Right ventricle myocardium inferior (tissue), 1 donor: ENCODE measurements around the gene FGF7. TPM values are rescaled to one million over a fixed set of nuclear protein-coding genes. Genes with fewer than 3 reads are reported as not detected.
"Not testable (repeated sequence)": the region's sequence is repeated elsewhere in the genome, so short reads cannot be mapped to it uniquely, and the experiment has no call there.

Experiments used
- ATAC-seq: fragments of 200-7000 bp; cut with Tn5 transposase; one replicate; pipeline ENCODE4 v1.9.1; 2020; ENCODE audit warnings: mild to moderate bottlenecking, moderate library complexity
- DNase-seq: peaks from one replicate; pipeline ENCODE4 v3.0.0; 2021; ENCODE audit errors: missing footprints
- intact Hi-C: fragments of 100-400 bp; cut with DNase I; formaldehyde crosslinking; loops from one replicate; pipeline ENCODE4 v1.11.0; 2022
- long read RNA-seq: library from polyadenylated mRNA; unstranded; transcript quantifications from one replicate; pipeline ENCODE4 v2.0.0, GENCODE V29; 2021
- total RNA-seq: library from RNA; stranded (reverse); fragmentation: NEBNext Ultra II Directional; extraction: Animal tissue kit (Norgen Biotek cat#: 25700); gene quantifications from one replicate; pipeline ENCODE4 v1.2.1, GENCODE V29; 2021
- donor health status: DM: no; HTN: yes; CAD: no; lungs with severe emphysema.

FGF7 gene, protein sequence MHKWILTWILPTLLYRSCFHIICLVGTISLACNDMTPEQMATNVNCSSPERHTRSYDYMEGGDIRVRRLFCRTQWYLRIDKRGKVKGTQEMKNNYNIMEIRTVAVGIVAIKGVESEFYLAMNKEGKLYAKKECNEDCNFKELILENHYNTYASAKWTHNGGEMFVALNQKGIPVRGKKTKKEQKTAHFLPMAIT
- 44.6 TPM for total RNA-seq
- long read RNA-seq, full-length matches to known transcripts, result 10 of 16 reads
- long read RNA-seq, partial matches to known transcripts, result 4 of 16 reads
- long read RNA-seq, other reads (novel, unspliced or antisense), result 2 of 16 reads

DNA sequence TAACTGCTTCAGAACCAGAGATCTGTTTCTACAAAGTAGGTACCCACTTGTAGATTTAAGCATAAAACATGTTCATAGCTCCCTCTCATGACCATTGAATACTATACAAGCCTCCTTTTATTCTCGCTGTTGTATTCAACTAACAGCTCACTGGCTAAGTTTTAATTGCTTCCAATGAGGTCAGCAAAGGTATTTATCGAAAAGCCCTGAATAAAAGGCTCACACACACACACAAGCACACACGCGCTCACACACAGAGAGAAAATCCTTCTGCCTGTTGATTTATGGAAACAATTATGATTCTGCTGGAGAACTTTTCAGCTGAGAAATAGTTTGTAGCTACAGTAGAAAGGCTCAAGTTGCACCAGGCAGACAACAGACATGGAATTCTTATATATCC, at the start of gene FGF7:
TSS of gene FGF7 (plus strand) at position 222 of the 400 bp plus-strand sequence. CDS start 1,056 bp downstream, outside the sequence.
- no peak for DNase-seq
- intact Hi-C loops, result loop anchor here (5.0 to 10.0 kb wide), 3 partner anchors 268 to 582 kb away; partner anchors contain the start of gene COPS2
- peak; percentile 83 for ATAC-seq

DNA sequence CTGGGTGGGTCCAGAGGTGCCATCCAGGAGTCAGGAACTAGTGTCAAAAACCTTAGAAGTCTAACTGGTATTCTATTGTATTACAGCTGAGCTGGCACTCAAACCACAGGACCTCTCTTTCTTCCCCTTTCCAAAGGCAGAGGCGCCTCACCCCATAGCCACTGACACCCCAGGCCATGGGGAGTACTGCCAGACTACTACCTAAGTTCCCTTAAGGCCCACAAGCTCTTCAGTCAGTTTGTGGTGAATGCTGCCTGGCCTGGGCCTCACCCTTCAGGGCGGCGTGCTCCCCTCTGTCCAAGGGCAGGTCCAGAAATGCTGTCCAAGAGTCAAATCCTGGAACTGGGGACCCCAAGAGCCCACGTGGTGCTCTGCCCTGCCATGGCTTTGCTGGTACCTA, 43.0 kb upstream of the FGF7 start:
- intact Hi-C loops, result no loop called here
- ATAC-seq, result no peak
- no peak for DNase-seq

DNA sequence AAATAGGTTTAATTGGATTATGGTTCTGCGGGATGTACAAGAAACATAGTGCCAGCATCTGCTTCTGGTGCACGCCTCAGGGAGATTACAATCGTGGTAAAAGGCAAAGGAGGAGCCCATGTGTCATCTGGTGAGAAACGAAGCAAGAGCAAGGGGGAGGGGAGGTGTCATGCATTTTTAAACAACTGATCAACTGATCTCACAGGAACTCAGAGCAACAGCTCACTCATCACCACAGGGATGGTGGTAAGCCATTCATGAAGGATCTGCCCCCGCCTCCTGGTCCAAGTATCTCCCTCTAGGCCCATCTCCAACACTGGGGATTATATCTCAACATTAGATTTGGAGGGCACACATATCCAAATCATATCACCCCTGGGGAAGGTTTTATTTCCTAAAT, 42.1 kb upstream of the FGF7 start:
- intact Hi-C loops, result no loop called here
- DNase-seq (no peak), ATAC-seq (no peak)

DNA sequence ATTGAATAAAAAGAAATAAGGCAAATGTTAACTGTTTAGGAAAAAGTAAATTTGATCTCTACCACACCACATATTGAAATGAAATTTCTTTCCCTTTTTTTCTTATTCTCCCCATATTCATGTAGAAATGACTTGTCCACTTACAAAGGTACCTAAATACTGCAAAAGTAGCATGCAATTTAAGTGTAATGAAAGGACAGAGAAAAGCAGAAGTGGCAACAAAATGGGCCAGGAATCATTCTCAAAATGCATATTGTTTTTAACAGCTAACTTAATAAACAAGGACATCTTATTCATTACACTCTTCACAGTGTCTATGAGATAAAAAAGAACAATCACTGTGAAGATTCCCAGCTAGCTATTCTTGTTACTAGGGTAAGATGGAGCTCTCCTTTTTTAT, 40.6 kb upstream of the FGF7 start:
- DNase-seq (no peak), ATAC-seq (no peak)
- intact Hi-C loops, result no loop called here

DNA sequence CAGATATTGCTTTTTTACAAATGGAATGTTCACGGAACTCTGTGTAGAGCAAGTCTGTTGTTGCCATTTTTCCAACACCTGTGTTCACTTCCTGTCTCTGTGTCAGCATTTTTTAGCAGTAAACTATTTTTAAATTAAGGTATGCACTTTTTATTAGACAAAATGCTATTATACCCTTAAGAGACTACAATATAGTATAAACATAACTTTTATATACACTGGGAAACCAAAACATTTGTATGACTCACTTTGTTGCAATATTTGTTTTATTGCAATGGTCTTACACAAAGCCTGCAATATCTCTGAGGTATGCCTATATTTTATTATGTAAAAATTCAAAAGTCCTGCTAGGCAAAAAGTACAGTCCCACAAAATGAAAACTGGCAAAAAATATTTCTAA, 39.8 kb upstream of the FGF7 start:
- intact Hi-C loops, result no loop called here
- ATAC-seq (no peak), DNase-seq (no peak)

DNA sequence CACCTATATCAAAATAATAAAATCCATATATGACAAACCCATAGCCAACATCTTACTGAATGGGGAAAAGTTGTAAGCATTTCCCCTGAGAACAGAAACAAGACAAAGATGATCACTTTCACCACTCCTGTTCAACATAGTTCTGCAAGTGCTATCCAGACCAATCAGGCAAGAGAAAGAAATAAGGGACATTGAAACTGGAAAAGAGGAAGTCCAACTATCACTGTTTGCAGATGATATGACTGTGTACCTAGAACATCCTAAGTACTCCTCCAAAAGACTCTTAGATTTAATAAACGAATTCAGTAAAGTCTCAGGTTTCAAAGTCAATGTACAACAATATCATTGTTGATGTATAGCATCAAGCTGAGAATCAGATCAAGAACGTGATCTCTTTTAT, 35.6 kb upstream of the FGF7 start:
- no peak for ATAC-seq
- intact Hi-C loops, result no loop called here
- no peak for DNase-seq

DNA sequence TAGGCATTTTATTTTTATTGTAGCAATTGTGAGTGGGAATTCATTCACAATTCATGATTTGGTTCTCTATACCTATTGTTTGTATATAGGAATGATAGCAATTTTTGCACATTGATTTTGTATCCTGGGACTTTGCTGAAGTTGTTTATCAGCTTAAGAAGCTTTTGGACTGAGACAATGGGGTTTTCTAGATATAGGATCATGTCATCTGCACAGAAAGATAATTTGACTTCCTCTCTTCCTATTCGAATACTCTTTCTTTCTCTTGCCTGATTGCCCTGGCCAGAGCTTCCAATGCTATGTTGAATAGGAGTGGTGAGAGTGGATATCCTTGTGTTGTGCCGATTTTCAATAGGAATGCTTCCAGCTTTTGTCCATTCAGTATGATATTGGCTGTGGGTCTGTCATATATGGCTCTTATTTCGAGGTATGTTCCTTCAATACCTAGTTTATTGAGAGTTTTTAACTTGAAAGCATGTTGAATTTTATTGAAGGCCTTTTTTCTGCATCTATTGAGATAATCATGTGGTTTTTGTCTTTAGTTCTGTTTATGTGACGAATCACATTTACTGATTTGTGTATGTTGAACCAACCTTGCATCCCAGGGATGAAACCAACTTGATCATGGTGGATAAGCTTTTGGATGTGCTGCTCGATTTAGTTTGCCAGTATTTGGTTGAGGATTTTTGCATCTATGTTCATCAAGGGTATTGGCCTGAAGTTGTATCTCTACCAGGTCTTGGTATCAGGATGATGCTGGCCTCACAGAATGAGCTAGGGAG, 20.3 kb upstream of the FGF7 start:
- DNase-seq, ATAC-seq, intact Hi-C loops: not testable (repeated sequence)

DNA sequence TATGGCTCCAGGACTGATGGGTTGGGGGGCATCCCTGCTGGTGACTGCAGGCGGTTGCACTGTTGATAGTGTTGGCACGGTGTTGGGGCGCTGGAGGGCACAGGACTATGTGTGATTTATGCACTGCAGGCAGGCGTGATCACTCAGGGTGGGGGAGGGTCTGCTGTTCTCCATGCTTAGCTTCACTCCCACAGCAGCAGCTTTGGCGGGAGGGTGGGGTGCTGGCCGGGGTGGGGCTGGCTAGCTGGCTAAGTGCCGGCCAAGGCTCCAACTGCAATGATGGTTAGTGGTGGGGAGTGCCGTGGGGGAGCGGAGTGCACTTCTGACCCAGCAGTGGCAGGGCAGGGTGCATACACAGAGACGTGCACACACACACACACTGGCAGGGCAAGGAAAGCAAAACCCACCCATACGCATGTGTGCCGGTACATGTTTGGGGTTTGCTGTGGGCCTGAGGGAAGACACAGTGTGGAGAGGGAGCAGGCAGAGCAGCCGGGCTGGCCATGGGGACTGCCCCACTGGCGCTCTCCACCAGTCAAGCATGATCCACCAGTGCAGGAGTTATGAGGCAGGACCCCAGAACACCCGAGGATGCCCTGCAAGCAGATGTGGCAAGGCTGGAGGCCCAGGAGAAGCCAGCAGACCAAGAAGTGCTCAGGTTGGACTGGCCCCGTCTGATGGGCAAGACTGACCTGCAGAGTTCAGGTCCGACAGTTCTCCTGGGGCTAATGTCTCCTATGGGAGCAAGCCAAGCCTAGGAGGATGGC, 16.5 kb upstream of the FGF7 start:
- intact Hi-C loops, result no loop called here
- ATAC-seq (no peak), DNase-seq (peak; percentile 67)

DNA sequence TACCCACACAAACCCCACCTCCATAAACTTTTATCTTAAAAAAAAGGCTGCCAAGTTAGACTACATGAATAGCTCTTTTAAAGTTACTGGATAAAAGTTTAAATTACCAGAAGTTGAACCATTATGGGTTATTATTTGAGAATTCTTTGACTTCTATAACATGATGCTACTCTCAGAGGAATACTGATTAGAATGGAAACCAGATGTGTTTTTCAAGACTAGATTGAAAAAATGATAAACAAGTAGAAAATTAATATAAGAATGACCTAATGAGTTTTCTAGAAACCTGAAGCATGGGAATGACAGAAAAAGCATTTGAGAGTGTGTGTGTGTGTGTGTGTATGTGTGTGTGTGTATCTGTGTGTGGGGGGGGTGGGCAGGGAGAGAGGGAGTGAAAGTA, 12.4 kb upstream of the FGF7 start:
- DNase-seq (no peak), ATAC-seq (no peak)
- intact Hi-C loops, result no loop called here

DNA sequence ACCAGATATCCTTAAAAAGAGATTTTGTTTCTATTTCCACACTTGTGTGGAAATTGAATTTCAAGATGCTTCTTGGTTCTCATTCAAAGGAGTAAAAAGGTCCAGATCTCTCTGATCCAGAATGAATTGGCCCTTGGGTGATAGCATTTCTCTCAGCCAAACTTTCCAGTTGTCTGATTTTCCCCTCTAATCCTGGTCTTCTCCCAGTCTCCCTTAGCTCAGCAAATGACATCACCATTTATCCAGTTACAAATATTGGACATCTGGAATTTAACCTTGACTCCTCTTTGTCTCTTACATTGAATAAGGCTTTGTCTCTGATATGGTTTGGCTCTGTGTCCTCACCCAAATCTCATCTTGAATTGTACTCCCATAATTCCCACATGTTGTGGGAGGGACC, 10.2 kb upstream of the FGF7 start:
- ATAC-seq, result peak; percentile 52
- DNase-seq, result no peak
- intact Hi-C loops, result no loop called here

DNA sequence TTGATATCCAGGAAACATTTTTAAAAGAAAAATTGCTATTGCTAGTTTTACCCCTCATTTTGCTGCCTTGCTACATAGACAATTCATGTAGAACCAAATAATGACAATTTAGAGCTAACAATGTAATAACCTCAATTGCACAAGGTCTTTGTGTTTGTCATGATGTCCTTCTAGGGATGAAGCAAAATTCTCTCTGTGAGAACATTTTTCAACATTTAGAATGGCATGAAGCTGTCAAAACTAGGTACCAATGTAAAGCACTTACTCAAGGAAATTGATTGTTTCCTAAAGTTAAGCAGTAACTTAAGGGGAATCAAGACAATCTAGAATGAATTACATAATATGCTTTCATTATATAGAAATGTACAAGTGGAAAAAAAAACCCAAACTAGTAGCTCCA, 7.9 kb upstream of the FGF7 start:
- intact Hi-C loops, result no loop called here
- no peak for DNase-seq
- no peak for ATAC-seq

DNA sequence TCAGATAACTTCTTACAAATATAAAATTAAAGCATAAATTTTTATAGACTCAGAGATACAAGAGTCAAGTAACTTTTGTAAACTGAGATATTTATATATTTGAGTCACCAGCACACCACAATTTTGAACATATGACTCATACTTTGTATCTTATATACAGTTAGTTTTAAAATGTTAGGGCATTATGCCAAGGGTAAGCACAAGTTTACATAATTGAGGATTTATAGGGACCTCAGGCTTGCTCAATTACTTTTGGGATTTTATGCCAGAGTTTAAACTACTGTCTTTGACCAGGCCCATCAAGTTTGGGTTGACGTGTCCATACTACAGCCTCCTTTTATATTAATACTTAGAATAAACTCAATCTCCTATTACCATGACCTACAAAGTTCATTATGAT, 7.4 kb upstream of the FGF7 start:
- no peak for ATAC-seq
- intact Hi-C loops, result no loop called here

DNA sequence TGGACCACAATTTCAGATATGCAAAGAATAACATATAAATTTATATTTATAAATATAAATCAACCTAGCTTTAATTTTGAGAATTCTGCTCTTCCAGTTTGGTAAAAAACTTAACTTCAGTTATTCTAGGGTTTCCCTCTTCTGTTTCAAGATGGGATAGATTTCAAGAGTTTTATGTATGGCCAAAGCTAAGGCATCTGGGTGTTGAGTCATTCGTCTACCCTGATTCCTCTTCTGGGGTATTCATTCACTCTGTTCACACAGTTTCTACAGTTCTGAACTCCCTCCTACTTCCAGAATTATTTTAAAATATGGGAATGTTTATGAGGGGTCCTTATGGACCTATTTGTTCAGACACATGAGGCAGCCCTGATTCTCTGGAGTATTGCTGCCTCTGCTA, 4.2 kb upstream of the FGF7 start:
- intact Hi-C loops, result no loop called here
- DNase-seq, result no peak
- no peak for ATAC-seq

More for the DNA sequence above, 7.4 kb upstream of the FGF7 start:
- no peak for DNase-seq

DNA sequence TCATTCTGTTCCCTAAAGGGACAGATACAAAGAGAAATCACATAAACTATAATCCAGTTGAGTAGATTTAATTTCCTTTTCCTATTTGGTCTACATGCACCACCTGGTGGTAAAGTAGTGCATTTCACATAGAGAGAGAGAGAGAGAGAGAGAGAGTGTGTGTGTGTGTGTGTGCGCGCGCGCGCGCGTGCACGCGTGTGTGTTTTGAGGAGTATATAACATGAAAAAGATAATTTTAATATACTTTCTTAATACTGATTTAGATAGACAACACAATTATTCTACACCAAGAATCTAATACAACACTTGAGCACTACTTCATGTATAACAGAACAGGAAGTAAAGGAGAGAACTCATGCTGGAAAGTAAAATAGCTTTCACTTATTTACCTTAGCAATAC, 1.1 kb upstream of the FGF7 start:
- intact Hi-C loops, result loop anchor here (1.0 to 10.0 kb wide), 4 partner anchors 187 to 583 kb away; partner anchors contain the start of gene COPS2
- DNase-seq (peak; percentile 82), ATAC-seq (peak; percentile 68)

DNA sequence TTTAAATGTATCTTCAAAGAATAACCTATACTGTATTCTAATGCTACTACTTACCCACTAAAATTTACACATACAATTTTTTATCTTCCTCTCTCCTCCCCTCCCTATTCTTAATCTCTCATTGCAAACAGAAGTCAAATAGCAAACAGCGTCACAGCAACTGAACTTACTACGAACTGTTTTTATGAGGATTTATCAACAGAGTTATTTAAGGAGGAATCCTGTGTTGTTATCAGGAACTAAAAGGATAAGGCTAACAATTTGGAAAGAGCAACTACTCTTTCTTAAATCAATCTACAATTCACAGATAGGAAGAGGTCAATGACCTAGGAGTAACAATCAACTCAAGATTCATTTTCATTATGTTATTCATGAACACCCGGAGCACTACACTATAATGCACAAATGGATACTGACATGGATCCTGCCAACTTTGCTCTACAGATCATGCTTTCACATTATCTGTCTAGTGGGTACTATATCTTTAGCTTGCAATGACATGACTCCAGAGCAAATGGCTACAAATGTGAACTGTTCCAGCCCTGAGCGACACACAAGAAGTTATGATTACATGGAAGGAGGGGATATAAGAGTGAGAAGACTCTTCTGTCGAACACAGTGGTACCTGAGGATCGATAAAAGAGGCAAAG, 984 bp downstream of the FGF7 start:
- intact Hi-C loops, result loop anchor here (5.0 to 10.0 kb wide), 3 partner anchors 269 to 581 kb away; partner anchors contain the start of gene COPS2
- ATAC-seq (peak; percentile 23), DNase-seq (no peak)

DNA sequence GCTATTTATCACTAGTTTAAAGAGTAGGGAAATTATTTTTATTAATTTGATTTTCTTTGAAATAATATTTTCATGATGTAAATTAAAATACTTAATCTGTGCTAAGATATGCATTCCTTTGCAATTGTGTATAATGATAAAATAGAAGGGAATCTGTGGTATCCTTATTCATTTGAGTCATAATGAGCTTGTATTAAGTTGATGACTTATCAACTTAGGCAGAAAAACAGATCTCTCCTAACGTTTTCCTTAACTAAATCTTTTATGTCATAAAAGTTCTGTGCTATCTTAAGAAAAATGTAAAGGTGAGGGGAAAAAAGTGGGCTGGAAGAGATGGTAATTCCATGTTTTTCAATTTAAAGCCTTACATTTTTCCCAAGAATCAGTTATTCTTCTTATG, 1.9 kb downstream of the FGF7 start:
- DNase-seq (no peak), ATAC-seq (no peak)
- intact Hi-C loops, result loop anchor here (5.0 to 10.0 kb wide), 4 partner anchors 42 to 580 kb away; partner anchors contain the start of gene COPS2

DNA sequence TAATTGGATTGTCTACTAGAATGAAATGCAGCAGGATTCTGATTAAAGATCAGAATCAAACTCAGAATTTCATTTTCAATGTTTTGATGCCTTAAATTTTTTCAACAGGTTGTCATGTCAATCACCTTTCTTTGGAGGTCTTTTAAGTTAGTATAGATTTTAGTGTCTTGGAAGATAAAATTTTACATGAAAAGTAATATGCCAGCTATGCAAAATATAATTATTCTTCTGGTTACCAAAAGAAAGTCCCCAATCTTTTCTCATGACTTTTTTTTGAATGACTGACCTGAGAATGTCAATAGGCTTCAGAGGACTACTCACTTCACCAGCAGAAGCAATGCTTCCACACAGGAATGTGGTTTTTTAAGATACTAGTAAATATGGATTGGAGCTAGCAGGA, 4.3 kb downstream of the FGF7 start:
- intact Hi-C loops, result loop anchor here (5.0 to 10.0 kb wide), 3 partner anchors 40 to 577 kb away; partner anchors contain the start of gene COPS2
- ATAC-seq (no peak), DNase-seq (no peak)

DNA sequence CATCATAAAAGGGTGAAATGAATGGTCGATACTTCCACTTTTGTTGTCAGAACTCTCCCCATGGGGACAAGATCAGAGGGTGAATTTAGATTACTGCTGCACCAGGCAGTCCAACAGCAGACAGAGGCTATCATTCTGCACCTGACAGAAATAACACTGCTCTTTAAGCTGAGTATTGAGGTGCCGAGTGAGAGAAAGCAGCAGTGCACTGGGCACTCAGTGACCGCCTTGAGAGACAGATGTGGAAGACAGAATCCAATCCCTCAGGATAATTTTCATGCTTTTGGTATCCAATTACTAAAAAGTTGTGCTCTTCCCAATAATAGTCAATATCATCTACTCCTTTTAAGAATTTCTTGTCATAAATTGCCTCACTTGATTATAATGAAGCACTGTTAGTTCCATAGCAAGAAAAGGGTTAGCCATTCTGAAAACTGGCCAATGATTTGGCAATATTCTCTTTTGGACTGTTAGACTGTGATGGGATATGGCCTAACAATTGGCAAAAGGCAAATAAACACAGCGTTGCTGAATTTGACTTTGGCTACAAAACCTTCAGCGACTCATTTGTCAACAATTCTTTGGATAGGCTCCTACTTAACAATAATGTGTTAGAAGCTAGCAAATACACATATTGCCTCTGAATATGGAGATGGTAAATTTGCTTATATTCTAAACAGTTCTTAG, 5.5 kb downstream of the FGF7 start:
- peak; percentile 91 for ATAC-seq
- peak; percentile 54 for DNase-seq
- intact Hi-C loops, result loop anchor here (2.0 to 10.0 kb wide), 4 partner anchors 39 to 576 kb away; partner anchors contain the start of genes COPS2, DTWD1 and FAM227B
